Activated T-cell treated with anti-CD3 and anti-CD28 coated beads for 4 hours (primary cell): ENCODE measurements around the gene PHOSPHO1.
"Not testable (repeated sequence)": the region's sequence is repeated elsewhere in the genome, so short reads cannot be mapped to it uniquely, and the experiment has no call there.

ENCODE experiments used
- DNase-seq: peaks from one replicate; pipeline ENCODE4 v3.0.0-alpha.2; 2020

PHOSPHO1 gene

GRCh38 chr17:49191409-49191916, 39.1 kb downstream of the PHOSPHO1 start:
- DNase-seq, result no peak

- no peak for DNase-seq
Observed at GRCh38 chr17:49190932-49191331, 39.7 kb downstream of the PHOSPHO1 start.

GRCh38 chr17:49187301-49187700, 43.3 kb downstream of the PHOSPHO1 start:
- no peak for DNase-seq

GRCh38 chr17:49185381-49185780, 45.2 kb downstream of the PHOSPHO1 start:
- not testable (repeated sequence) for DNase-seq

GRCh38 chr17:49184522-49184921, 46.1 kb downstream of the PHOSPHO1 start:
- not testable (repeated sequence) for DNase-seq

- DNase-seq, result no peak
Observed at GRCh38 chr17:49183801-49184200, 46.8 kb downstream of the PHOSPHO1 start.

GRCh38 chr17:49183341-49183740, 47.2 kb downstream of the PHOSPHO1 start:
- DNase-seq, result no peak

- DNase-seq, result no peak
Observed at GRCh38 chr17:49180998-49181635, 49.5 kb downstream of the PHOSPHO1 start.

- peak; percentile 57 for DNase-seq
Observed at GRCh38 chr17:49180303-49180702, 50.3 kb downstream of the PHOSPHO1 start.

- not testable (repeated sequence) for DNase-seq
Observed at GRCh38 chr17:49175978-49176377, 54.6 kb downstream of the PHOSPHO1 start.
